Endodermal cell (in vitro differentiated cells): ENCODE measurements around the gene TBCD. TPM values are rescaled to one million over a fixed set of nuclear protein-coding genes. Genes with fewer than 3 reads are reported as not detected.

Experiments
- DNase-seq: peaks from one replicate; pipeline ENCODE4 v3.0.0-alpha.2; 2017
- H3K27ac ChIP-seq: 2 replicates; pipeline ENCODE4 v1.5.1; 2013; ENCODE audit warnings: mild to moderate bottlenecking, low read depth, low read length, moderate library complexity
- H3K27me3 ChIP-seq: 2 replicates; pipeline ENCODE4 v1.6.1; 2013; ENCODE audit warnings: mild to moderate bottlenecking, low read length, moderate library complexity; ENCODE audit not compliant: insufficient read depth, control insufficient read depth, poor library complexity, severe bottlenecking
- H3K36me3 ChIP-seq: 2 replicates; pipeline ENCODE4 v1.7.0; 2013; ENCODE audit warnings: mild to moderate bottlenecking, low read length, moderate library complexity; ENCODE audit not compliant: control insufficient read depth, insufficient read depth
- H3K4me1 ChIP-seq: one replicate; pipeline ENCODE4 v1.7.0; 2013; ENCODE audit warnings: low read length; ENCODE audit not compliant: control insufficient read depth, insufficient read depth
- H3K4me3 ChIP-seq: 2 replicates; pipeline ENCODE4 v1.5.1; 2013; ENCODE audit warnings: mild to moderate bottlenecking, low read length, moderate library complexity
- H3K9ac ChIP-seq: 2 replicates; pipeline ENCODE4 v1.6.1; 2013; ENCODE audit warnings: mild to moderate bottlenecking, low read length, moderate library complexity; ENCODE audit not compliant: poor library complexity, severe bottlenecking; ENCODE audit errors: extremely low read depth
- H3K9me3 ChIP-seq: 2 replicates; pipeline ENCODE4 v1.6.1; 2013; ENCODE audit warnings: mild to moderate bottlenecking, low read length, moderate library complexity; ENCODE audit not compliant: control insufficient read depth
- H3K27ac Mint-ChIP-seq: 2 replicates; pipeline ENCODE4 v1.8.0; 2020; ENCODE audit warnings: mixed read lengths
- H3K27me3 Mint-ChIP-seq: 2 replicates; pipeline ENCODE4 v1.8.0; 2021; ENCODE audit warnings: mild to moderate bottlenecking, mixed read lengths; ENCODE audit not compliant: insufficient read depth
- H3K36me3 Mint-ChIP-seq: 2 replicates; pipeline ENCODE4 v1.8.0; 2020; ENCODE audit warnings: low read depth, mixed read lengths
- H3K4me1 Mint-ChIP-seq: 2 replicates; pipeline ENCODE4 v1.8.0; 2020; ENCODE audit warnings: mixed read lengths
- H3K4me3 Mint-ChIP-seq: 2 replicates; pipeline ENCODE4 v1.8.0; 2020; ENCODE audit warnings: mild to moderate bottlenecking, moderate library complexity, mixed read lengths
- H3K9me3 Mint-ChIP-seq: 2 replicates; pipeline ENCODE4 v1.8.0; 2020; ENCODE audit warnings: mild to moderate bottlenecking, mixed read lengths
- CTCF ChIP-seq: fragments of 200-600 bp; sonication (generic); conservative IDR thresholded peaks from 2 replicates; pipeline ENCODE4 v1.5.0; 2021; ENCODE audit warnings: antibody characterized with exemption, mild to moderate bottlenecking
- WGBS, 2 experiments: methylation state at CpG; one replicate each; pipeline versions ENCODE4 v1.1.5 to v1.1.7; 2013; ENCODE audit warnings: missing lambda C conversion rate in 2 of 2, mixed read lengths in 1 of 2; ENCODE audit not compliant: insufficient coverage in 1 of 2, insufficient read length in 1 of 2; 5-methylcytosine and 5-hydroxymethylcytosine counted together
- total RNA-seq, 2 donors: library from RNA; stranded (reverse); fragmentation: NEBNext Ultra II Directional in 1 of 2; extraction: Animal tissue kit (Norgen Biotek cat#: 25700) in 1 of 2; gene quantifications; 2 replicates in 1 of 2; 3 replicates in 1 of 2; pipeline ENCODE4 v1.2.1, GENCODE V29; 2021

Gene TBCD
- total RNA-seq, 2 donors from 2014 or later = 107 TPM

- peaks cover 59% of the 10 kb centered on the region for H3K9me3 Mint-ChIP-seq
- DNase-seq = no peak
- H3K27me3 Mint-ChIP-seq = no peaks in the 10 kb centered on the region
- Histone ChIP-seq H3K4me3 (no peak overlapping the region), H3K27me3 (no peaks in the 10 kb centered on the region), H3K36me3 (peaks cover 54% of the 10 kb centered on the region), H3K9me3 (peaks cover 54% of the 10 kb centered on the region), H3K27ac (no peak overlapping the region), H3K9ac (no peak overlapping the region), H3K4me1 (no peaks in the 10 kb centered on the region)
- TF ChIP-seq CTCF = no peak
- H3K27ac Mint-ChIP-seq = no peak overlapping the region
- 96 to 100% methylated on average over 5 to 7 of the region's 7 CpGs for WGBS, 2 experiments
- H3K4me3 Mint-ChIP-seq = no peak overlapping the region
- H3K36me3 Mint-ChIP-seq = peaks cover 86% of the 10 kb centered on the region
- H3K4me1 Mint-ChIP-seq = no peaks in the 10 kb centered on the region
Measured at GRCh38 chr17:82943339-82943738, 191.5 kb downstream of the TBCD start.

- WGBS, 2 experiments = 93 to 94% methylated on average over 6 to 8 of the region's 8 CpGs
- Histone ChIP-seq H3K27me3 (no peaks in the 10 kb centered on the region), H3K36me3 (peaks cover 53% of the 10 kb centered on the region), H3K9ac (no peak overlapping the region), H3K4me3 (peak overlapping the region; percentile 23), H3K4me1 (no peaks in the 10 kb centered on the region), H3K9me3 (peaks cover 58% of the 10 kb centered on the region), H3K27ac (no peak overlapping the region)
- no peak for DNase-seq
- TF ChIP-seq CTCF = no peak
- peaks cover 86% of the 10 kb centered on the region for H3K36me3 Mint-ChIP-seq
- no peaks in the 10 kb centered on the region for H3K27me3 Mint-ChIP-seq
- peaks cover 63% of the 10 kb centered on the region for H3K9me3 Mint-ChIP-seq
- no peak overlapping the region for H3K4me3 Mint-ChIP-seq
- no peak overlapping the region for H3K27ac Mint-ChIP-seq
- H3K4me1 Mint-ChIP-seq = no peaks in the 10 kb centered on the region
Measured at GRCh38 chr17:82943751-82944150, 191.9 kb downstream of the TBCD start.

GRCh38 chr17:82944990-82945389 is 193.1 kb downstream of the TBCD start:
- Histone ChIP-seq H3K9ac (no peak overlapping the region), H3K27ac (no peak overlapping the region), H3K9me3 (peaks cover 70% of the 10 kb centered on the region), H3K4me3 (peak overlapping the region; percentile 47), H3K36me3 (peaks cover 57% of the 10 kb centered on the region), H3K27me3 (no peaks in the 10 kb centered on the region), H3K4me1 (no peaks in the 10 kb centered on the region)
- Mint-ChIP-seq H3K36me3 (peaks cover 87% of the 10 kb centered on the region), H3K27ac (no peak overlapping the region), H3K9me3 (peaks cover 76% of the 10 kb centered on the region), H3K4me3 (no peak overlapping the region), H3K4me1 (no peaks in the 10 kb centered on the region), H3K27me3 (no peaks in the 10 kb centered on the region)
- no peak for TF ChIP-seq CTCF
- DNase-seq = no peak
